ENCODE measurements around the gene TRUB1.

DNA sequence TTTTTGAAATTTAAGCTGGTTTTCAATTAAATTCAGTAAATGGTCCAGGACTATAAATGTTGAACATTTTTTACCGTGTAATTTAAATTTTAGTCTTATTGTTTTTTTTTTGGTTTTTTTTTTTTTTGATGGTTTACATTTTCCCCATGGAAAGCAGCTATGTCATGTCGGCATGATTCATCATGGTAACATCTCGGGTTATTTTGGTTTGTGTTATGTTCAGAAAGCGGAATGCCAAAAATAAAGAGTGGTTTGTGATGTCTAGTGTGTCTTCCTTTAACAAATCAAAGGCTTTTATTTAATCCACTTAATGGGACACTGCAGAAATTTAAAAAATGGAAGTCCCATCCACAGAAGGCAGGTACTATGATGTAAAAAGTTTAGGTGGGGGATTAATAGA is 58.5 kb downstream of the TRUB1 start:
- TF ChIP-seq POLR2A (IDR thresholded peaks at IDR 0.05): no peak
- TF ChIP-seq, protein P1, sequence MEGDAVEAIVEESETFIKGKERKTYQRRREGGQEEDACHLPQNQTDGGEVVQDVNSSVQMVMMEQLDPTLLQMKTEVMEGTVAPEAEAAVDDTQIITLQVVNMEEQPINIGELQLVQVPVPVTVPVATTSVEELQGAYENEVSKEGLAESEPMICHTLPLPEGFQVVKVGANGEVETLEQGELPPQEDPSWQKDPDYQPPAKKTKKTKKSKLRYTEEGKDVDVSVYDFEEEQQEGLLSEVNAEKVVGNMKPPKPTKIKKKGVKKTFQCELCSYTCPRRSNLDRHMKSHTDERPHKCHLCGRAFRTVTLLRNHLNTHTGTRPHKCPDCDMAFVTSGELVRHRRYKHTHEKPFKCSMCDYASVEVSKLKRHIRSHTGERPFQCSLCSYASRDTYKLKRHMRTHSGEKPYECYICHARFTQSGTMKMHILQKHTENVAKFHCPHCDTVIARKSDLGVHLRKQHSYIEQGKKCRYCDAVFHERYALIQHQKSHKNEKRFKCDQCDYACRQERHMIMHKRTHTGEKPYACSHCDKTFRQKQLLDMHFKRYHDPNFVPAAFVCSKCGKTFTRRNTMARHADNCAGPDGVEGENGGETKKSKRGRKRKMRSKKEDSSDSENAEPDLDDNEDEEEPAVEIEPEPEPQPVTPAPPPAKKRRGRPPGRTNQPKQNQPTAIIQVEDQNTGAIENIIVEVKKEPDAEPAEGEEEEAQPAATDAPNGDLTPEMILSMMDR (IDR thresholded peaks at IDR 0.05): no peak

Data from breast epithelium (tissue), 3 donors.